Neural cell (in vitro differentiated cells): ENCODE measurements around the gene GRK1.

Experiments
- CTCF ChIP-seq: fragments of 450-650 bp; IDR thresholded peaks from 2 replicates; pipeline ENCODE4 v1.5.1; 2014; ENCODE audit warnings: antibody characterized with exemption, mild to moderate bottlenecking, moderate library complexity; ENCODE audit not compliant: poor library complexity, severe bottlenecking
- POLR2AphosphoS5 ChIP-seq: IDR thresholded peaks from 2 replicates; pipeline ENCODE4 v1.6.1; 2012
- SMC3 ChIP-seq: fragments of 450-650 bp; conservative IDR thresholded peaks from 2 replicates; pipeline ENCODE4 v1.6.1; 2014; ENCODE audit warnings: antibody characterized with exemption, mild to moderate bottlenecking, moderate library complexity; ENCODE audit not compliant: poor library complexity
- TF ChIP-seq, protein P1 (sequence below): IDR thresholded peaks from 2 replicates; pipeline ENCODE4 v1.6.1; 2012; ENCODE audit warnings: borderline replicate concordance

DNA sequence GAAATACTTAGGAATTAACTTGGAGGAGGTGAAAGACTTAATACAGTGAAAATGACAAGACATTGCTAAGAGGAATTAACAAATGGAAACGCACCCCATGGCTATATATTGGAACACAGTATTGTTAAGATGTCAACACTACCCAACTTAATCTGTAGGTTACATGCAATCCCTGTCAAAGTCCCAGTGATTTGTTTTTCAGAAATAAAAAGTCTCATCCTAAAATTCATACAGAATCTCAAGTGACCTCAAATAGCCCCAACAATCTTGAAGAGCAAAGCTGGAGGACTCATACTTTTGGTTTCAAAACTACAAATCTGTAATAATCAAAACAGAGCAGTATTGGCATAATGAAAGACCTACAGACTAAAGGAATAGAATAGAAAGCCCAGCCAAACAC lies 22.2 kb upstream of the GRK1 start:
- no peak for TF ChIP-seq CTCF
- TF ChIP-seq POLR2AphosphoS5, result no peak
- TF ChIP-seq, protein P1, sequence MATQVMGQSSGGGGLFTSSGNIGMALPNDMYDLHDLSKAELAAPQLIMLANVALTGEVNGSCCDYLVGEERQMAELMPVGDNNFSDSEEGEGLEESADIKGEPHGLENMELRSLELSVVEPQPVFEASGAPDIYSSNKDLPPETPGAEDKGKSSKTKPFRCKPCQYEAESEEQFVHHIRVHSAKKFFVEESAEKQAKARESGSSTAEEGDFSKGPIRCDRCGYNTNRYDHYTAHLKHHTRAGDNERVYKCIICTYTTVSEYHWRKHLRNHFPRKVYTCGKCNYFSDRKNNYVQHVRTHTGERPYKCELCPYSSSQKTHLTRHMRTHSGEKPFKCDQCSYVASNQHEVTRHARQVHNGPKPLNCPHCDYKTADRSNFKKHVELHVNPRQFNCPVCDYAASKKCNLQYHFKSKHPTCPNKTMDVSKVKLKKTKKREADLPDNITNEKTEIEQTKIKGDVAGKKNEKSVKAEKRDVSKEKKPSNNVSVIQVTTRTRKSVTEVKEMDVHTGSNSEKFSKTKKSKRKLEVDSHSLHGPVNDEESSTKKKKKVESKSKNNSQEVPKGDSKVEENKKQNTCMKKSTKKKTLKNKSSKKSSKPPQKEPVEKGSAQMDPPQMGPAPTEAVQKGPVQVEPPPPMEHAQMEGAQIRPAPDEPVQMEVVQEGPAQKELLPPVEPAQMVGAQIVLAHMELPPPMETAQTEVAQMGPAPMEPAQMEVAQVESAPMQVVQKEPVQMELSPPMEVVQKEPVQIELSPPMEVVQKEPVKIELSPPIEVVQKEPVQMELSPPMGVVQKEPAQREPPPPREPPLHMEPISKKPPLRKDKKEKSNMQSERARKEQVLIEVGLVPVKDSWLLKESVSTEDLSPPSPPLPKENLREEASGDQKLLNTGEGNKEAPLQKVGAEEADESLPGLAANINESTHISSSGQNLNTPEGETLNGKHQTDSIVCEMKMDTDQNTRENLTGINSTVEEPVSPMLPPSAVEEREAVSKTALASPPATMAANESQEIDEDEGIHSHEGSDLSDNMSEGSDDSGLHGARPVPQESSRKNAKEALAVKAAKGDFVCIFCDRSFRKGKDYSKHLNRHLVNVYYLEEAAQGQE, result no peak
- TF ChIP-seq SMC3, result no peak
